Measurements from ENCODE around the gene ATF6. TPM values are rescaled to one million over a fixed set of nuclear protein-coding genes. Genes with fewer than 3 reads are reported as not detected.
A peak's percentile ranks its signal among the peaks of the same experiment; 100 is the strongest.

The ATF6 gene
- total and polyA plus RNA-seq, 9 of the 15 experiments (the other 6 are each of a cell fraction or from before 2014, with no cell fraction given), result 11.7 to 32.4 (median 20.4) TPM

- no peak for DNase-seq (ENCODE audit: extremely low read depth in 1 of 4, low spot score in 3 of 4)
- H3K9ac ChIP-seq (ENCODE audit: insufficient read depth in 1 of 2, low read depth in 2 of 2, low read length in 2 of 2), result no peak overlapping the region
- POLR2A ChIA-PET, result interaction anchor here (0.6 to 3.1 kb wide), 3 partner anchors 10 to 221 kb away, joined by 3 to 19 read pairs (median 3); no protein-coding TSS in a partner anchor
- H3K79me2 ChIP-seq (ENCODE audit: control insufficient read depth, insufficient read depth, low read length), result no peaks in the 10 kb centered on the region
- H3K27me3 ChIP-seq (ENCODE audit: control insufficient read depth in 2 of 2, insufficient read depth in 2 of 2, low read length in 2 of 2), result no peaks in the 10 kb centered on the region
- H3K4me3 ChIP-seq, result no peak overlapping the region
- H3K4me2 ChIP-seq (ENCODE audit: insufficient read depth, low read length), result no peak overlapping the region
- no peak overlapping the region for H3K27ac ChIP-seq (ENCODE audit: extremely low read depth, low read depth, low read length)
- H2AFZ ChIP-seq (ENCODE audit: low read depth, low read length), result peak overlapping the region; percentile 68
- no peaks in the 10 kb centered on the region for H4K20me1 ChIP-seq (replicated peaks; ENCODE audit: control insufficient read depth, insufficient read depth, low read length)
- FAIRE-seq, result no peak
- H3K36me3 ChIP-seq (ENCODE audit: control insufficient read depth, insufficient read depth, low read length), result no peaks in the 10 kb centered on the region
- WGBS (ENCODE audit: insufficient coverage, low coverage, missing lambda C conversion rate), result 42% methylated on average over 4 of the region's 4 CpGs
- no TSS peak for BruUV-seq (replicated peaks)
- CTCF ChIA-PET (ENCODE audit: low intra/inter-chr PET ratio), result no interaction called here
- ATAC-seq, result no peak
- peaks cover 12 to 39% of the 10 kb centered on the region in 2 experiments; a peak in 4 of 5 replicates for H3K4me1 ChIP-seq (replicated peaks in 1 of 2; ENCODE audit: control insufficient read depth in 2 of 2, insufficient read depth in 2 of 2, low read length in 2 of 2)
- no peaks in the 10 kb centered on the region for H3K9me3 ChIP-seq (replicated peaks; ENCODE audit: control insufficient read depth, insufficient read depth, low read depth, low read length)
- in situ Hi-C loops (cut with MboI), result no loop called here
- intact Hi-C loops (cut with micrococcal nuclease), result no loop called here
- TF ChIP-seq PURB (CRISPR knock-in tag; IDR thresholded peaks at IDR 0.05; ENCODE audit: low read depth) (no peak), FOSL1 (tag; conservative IDR thresholded peaks at IDR 0.05) (peak; percentile 43; the same call in 1 of the 2 replicates), ARNT (IDR thresholded peaks at IDR 0.05) (0 out of 4 replicates have a peak, but pooled peaks of 1 of the 2 experiments have one; percentile 42)
- H3K9me1 ChIP-seq (ENCODE audit: control insufficient read depth, insufficient read depth, low read length), result no peaks in the 10 kb centered on the region
Measured at GRCh38 chr1:161736335-161736969, 29.7 kb upstream of the ATF6 start.

- Histone ChIP-seq H3K79me2 (ENCODE audit: control insufficient read depth, insufficient read depth, low read length) (no peaks in the 10 kb centered on the region), H3K36me3 (ENCODE audit: control insufficient read depth, insufficient read depth, low read length) (no peaks in the 10 kb centered on the region), H3K4me2 (ENCODE audit: insufficient read depth, low read length) (no peak overlapping the region), H3K9ac (ENCODE audit: insufficient read depth in 1 of 2, low read depth in 2 of 2, low read length in 2 of 2) (no peak overlapping the region), H3K4me1 (replicated peaks in 1 of 2; ENCODE audit: control insufficient read depth in 2 of 2, insufficient read depth in 2 of 2, low read length in 2 of 2) (peaks cover 12 to 29% of the 10 kb centered on the region in 2 experiments; a peak in 4 of 5 replicates), H3K27me3 (ENCODE audit: control insufficient read depth in 2 of 2, insufficient read depth in 2 of 2, low read length in 2 of 2) (no peaks in the 10 kb centered on the region), H2AFZ (ENCODE audit: low read depth, low read length) (peak overlapping the region; percentile 54), H3K27ac (ENCODE audit: extremely low read depth, low read depth, low read length) (no peak overlapping the region), H3K9me1 (ENCODE audit: control insufficient read depth, insufficient read depth, low read length) (no peaks in the 10 kb centered on the region), H4K20me1 (replicated peaks; ENCODE audit: control insufficient read depth, insufficient read depth, low read length) (no peaks in the 10 kb centered on the region), H3K4me3 (no peak overlapping the region), H3K9me3 (replicated peaks; ENCODE audit: control insufficient read depth, insufficient read depth, low read depth, low read length) (no peaks in the 10 kb centered on the region)
- in situ Hi-C loops (cut with MboI), result no loop called here
- BruUV-seq (replicated peaks), result no TSS peak
- ChIA-PET POLR2A (interaction anchor here (0.6 to 3.1 kb wide), 6 partner anchors 11 to 213 kb away, joined by 3 to 19 read pairs (median 6); partner anchors contain the start of genes DUSP12 and HSPA6), CTCF (ENCODE audit: low intra/inter-chr PET ratio) (interaction anchor here (0.6 to 2.3 kb wide), 5 partner anchors 85 to 253 kb away, joined by 3 to 9 read pairs (median 3); no protein-coding TSS in a partner anchor)
- no peak for ATAC-seq
- intact Hi-C loops (cut with micrococcal nuclease), result loop anchor here (1.0 kb wide), 2 partner anchors 90 to 171 kb away; no protein-coding TSS in a partner anchor
- FAIRE-seq, result no peak
- no peak for DNase-seq (ENCODE audit: extremely low read depth in 1 of 4, low spot score in 3 of 4)
- WGBS (ENCODE audit: insufficient coverage, low coverage, missing lambda C conversion rate), result 70% methylated on average over 2 of the region's 2 CpGs
- TF ChIP-seq ZNF75A (CRISPR knock-in tag; IDR thresholded peaks at IDR 0.05) (no peak), PRDM10 (IDR thresholded peaks at IDR 0.05; ENCODE audit: partially characterized antibody) (no peak), PRPF4 (IDR thresholded peaks at IDR 0.05; ENCODE audit: insufficient read depth, low read depth, low read length, poor library complexity, severe bottlenecking) (no peak), ETS1 (conservative IDR thresholded peaks at IDR 0.05; ENCODE audit: control insufficient read depth, low read depth, low read length) (no peak), MCM7 (IDR thresholded peaks at IDR 0.05) (no peak)
Measured at GRCh38 chr1:161737625-161738024, 28.5 kb upstream of the ATF6 start.
